GM04504 (cell line): ENCODE data around the gene DHRS9.
"Not testable (repeated sequence)": the region's sequence is repeated elsewhere in the genome, so short reads cannot be mapped to it uniquely, and the experiment has no call there.

Experiments
- DNase-seq: peaks from one replicate; pipeline ENCODE4 v3.0.0-alpha.2; 2012; ENCODE audit warnings: low read depth

The DHRS9 gene

DNA sequence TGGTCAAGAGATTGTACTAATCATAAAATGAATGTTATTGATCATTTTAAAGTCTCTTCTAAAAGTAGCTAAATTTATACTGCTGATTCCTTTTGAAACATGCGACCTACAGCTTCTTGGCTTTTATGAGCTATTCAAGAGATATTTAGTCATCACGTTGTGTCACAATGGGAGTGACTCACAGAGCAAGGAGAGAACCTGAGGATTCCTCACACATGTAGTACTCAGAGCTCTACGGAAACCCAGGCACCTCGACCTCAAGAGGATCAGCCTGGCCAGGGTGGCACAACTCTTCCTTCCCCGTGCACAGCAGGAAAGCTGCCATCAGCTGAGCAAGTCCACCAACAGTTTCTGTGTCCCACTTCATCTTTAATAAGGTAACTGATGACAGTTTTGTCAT lies at the start of gene DHRS9:
DHRS9 (plus strand) TSS at position 223 of the 400 bp plus-strand sequence. CDS start 12,019 bp downstream, outside the sequence.
- no peak for DNase-seq

DNA sequence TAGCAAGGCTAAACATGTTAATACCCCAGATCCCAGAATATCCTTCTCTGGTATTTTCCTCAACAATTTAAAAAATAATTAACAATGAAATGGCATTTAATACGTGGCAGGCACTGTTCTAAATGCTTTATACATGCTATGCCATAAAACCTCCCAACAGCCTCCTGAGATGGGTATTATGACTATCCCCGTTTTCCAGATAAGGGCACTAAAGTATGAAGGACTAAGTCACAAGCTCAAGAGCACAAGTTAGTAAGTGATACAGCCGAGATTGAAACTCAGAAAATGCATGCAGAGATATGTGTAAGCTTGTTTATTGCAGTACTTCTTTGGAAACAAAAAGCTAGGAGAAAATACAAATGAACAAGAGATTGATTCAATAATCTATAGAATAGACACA lies 46.2 kb upstream of the DHRS9 start:
- DNase-seq: no peak

DNA sequence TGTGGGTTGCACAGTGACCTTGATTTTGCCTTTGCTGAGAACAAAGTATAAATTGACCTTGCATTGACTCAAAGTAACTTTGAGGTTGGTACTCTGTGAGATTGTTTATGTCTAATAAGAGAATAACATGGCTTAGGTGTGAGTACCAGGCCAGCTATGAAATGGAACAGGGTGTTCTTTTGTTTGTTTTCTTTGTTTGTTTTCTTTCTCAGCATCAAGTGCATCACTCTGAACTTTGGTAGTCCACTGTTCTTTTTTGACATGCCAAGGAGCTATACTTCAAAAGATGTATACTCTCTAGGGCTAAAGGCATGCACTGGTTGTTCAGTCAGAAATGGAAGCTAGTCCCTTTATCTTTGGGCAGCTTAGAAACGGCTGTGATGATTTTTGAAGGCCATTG lies 43.3 kb upstream of the DHRS9 start:
- DNase-seq: no peak

DNA sequence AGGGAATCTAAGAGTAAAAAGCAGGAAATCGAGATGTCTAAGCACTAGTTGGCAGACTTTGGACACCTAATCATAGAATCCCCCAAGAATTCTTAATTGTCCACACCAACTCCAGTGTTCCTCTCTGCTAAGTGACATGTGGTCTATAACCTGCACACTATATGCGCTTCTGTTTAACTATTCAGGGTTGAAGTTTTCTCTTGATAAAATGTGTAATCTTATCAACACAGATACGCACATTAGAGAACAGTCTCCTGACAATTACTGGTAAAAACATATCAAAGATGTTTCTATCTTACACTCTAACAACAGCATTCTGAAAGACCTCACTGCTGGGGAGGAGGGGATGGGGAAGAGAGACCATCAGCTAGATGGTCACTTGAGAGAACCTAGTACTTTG lies 42.1 kb upstream of the DHRS9 start:
- DNase-seq: no peak

DNA sequence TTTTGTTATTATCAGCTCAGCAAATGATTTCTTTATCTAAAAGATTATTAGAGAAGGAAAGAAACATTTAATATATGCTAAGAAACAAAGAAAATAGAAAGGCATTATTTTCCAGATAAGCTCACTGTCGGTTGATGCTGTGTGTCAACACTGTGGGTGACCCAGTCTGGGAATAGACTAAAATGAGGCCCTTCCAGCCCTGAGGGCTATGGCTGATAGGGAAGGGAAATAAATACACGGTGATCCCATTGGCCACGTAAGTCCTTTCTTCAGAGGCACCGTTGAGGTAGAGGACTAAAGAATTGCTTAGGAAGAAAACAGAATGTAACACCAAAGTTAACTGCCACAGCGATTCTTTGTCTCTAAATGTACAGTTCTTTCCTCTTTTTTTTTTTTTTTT lies 40.0 kb upstream of the DHRS9 start:
- no peak for DNase-seq

DNA sequence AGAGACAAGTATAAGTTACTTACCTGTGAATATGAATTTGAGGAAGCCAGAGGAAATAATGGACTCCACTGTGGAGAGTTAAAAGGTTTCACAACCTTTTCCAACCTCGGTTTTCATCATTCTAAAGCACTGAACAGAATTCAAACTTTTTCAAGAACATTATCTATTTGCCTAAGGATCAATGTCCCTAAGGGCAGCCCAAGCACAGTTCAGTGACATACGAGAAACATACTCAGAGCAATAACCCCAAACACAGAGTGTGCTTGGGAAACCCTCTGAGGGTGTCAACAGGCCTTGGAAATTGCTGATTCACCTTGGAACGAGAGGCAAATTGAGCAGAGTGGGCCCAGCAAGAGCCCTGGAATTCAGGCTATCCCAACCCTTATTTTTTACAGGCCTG lies 38.2 kb upstream of the DHRS9 start, which contains the start of gene ABCB11:
ABCB11 (minus strand) TSS at position 123 of the 400 bp plus-strand sequence. CDS start 13,199 bp downstream, outside the sequence.
- DNase-seq: no peak

DNA sequence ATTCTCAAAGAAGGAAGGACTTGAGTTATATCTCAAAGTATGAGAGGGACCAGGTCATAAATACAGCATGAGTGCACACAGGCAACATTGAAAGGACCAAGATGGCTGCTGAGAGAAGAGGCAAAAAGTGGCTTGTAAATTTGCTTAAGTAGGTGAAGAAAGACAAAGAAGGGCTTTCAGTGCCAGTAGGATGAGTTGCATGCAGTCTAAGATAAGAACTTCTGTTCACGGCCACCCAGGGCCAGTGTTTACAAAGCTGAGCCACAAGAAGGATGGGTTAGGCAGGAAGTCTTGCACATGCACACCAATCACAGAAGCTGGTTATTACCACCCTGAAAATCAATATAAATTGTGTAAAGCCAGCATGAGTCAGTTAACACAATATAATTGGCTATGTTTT lies 35.1 kb upstream of the DHRS9 start:
- no peak for DNase-seq

DNA sequence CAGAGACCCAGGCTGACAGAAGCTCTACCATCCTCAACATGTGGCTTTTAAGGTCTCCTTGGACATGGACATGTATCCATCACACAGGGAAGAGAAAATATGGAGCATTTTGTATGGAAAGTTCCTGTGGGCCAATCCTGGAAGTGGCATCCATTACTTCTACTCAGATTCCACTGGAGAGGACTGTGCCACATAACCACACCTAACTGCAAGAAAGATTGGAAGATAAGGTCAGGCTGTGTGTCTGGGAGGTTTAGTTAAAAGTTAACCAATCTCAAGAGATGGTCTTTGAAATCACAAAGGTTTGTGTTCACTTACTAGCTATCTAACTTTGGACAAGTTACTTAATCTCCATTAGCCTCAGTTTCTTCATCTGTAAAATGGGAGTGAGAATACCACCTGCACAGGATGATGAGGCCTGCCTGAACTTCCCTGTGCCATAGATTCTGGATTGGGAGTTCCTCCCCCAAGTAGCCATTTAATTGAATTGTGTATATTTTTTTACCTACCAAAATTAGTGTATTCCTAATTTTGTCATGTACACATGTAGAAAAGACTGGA lies 34.3 kb upstream of the DHRS9 start:
- DNase-seq: no peak

DNA sequence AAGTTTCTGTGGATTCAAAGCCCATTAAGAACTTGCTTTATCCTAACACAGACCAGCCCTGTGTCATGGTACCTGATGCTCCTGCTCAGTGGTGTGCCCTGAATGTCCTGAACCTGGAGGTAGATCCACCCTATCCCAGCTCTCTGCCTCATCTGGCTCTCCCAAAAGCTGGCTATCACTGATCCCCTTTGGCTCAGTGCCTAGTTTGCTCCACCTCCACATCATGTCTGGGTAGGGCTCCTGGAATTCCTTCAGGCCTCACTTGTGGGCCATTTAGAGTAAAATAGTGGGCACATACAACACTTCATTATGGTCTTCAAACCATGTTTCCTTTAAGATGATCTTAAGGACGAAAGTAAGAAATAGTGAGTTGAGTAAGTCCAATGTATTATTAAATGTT lies 33.5 kb upstream of the DHRS9 start:
- DNase-seq: no peak

DNA sequence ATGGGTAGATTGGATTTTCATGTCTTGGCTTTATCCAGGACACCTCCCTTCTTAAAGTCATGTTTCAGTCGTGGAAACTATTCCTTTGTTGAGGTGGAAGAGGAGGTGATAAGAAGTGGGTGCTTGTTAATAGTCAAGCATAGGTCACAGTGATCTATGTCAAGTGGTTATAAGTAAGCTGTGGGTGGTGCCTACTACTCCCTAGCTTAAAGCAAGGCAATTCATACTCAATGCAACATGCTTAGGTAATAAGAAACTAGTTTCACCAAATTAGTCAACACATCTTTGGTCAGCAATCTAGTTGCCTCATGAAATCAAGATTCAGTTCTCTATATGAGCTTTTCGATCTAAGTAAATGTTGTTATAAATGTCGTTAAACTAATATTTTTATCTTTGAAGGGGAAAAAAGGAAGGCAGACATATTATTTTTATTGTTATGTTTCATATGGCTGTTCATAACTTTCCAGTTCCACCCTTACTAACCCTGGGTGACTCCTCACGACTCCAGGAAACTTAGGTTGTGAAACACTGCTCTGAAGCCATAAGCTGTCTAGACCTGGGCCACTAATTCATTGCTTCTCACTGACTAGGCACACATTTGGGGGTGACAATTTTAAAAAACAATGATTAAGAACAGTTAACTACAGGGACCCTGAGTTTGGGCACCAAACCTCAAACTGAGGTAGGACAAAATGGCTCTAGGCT lies 32.5 kb upstream of the DHRS9 start:
- DNase-seq: no peak

DNA sequence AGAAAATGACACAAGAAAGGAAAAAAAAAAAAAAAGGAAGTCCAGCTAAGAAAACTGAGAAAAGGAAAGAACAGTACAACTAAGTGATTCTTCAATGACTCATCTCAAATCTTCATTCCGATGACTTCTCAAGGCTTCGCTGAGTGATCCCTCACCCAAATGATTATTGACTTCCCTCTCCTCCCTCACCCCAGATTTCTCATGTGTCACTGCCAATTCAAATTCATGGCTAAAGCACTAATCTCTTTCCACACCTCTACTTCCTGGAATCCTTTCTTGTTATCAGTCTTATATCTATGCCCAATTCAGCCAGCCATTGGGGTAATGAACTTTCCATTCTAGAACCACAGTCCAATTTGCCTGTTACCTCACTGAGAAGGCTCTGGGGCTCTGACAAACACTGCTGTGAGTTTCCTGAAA lies 31.0 kb upstream of the DHRS9 start:
- DNase-seq: no peak

DNA sequence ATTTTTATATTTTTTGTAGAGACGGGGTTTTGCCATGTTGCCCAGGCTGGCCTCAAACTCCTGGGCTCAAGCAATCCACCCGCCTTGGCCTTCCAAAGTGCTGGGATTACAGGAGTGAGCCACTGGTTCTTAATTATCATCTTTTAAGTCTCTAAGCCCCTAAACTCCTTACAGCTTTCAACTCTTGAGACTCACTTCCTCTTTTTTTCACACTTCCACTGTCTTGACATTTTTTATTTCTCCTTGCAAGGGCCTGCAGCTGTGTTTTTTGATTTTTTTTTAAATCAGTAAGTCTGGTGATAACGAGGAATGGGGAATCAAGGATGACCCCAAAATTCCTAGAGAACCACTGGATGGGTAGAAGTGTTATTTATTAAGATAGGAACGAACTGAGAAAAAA lies 29.7 kb upstream of the DHRS9 start:
- DNase-seq: no peak

DNA sequence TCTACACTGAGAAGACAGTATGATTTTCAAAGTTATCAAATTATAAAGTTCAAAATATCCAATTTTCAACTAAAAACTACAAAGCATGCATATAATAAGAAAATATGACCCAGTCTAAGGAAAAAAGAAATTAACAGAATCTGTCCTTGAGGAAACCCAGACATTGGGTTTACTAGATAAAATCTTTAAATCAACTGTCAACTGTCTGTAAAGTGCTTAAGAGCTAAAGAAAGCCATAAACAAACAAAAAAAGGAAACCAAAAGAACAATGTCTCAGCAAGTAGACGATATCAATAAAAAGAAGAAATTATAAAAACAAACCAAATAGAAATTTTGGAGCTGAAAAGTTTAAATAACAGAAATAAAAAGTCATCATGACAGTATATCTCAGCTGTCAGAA lies 27.8 kb upstream of the DHRS9 start:
- no peak for DNase-seq

DNA sequence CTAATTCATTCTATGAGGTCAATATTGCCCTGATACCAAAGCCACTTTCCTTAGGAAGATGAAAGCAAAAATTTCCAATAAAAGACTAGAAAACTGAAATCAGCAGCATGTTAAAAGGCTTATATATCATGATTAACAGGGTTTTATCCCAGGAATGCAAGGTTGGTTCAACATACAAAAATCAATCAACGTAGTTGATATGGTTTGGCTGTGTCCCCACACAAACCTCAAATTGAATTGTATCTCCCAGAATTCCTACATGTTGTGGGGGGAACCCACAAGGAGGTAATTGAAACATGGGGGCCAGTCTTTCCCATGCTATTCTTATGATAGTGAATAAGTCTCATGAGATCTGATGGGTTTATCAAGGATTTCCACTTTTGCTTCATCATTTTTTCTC lies 26.5 kb upstream of the DHRS9 start:
- no peak for DNase-seq

DNA sequence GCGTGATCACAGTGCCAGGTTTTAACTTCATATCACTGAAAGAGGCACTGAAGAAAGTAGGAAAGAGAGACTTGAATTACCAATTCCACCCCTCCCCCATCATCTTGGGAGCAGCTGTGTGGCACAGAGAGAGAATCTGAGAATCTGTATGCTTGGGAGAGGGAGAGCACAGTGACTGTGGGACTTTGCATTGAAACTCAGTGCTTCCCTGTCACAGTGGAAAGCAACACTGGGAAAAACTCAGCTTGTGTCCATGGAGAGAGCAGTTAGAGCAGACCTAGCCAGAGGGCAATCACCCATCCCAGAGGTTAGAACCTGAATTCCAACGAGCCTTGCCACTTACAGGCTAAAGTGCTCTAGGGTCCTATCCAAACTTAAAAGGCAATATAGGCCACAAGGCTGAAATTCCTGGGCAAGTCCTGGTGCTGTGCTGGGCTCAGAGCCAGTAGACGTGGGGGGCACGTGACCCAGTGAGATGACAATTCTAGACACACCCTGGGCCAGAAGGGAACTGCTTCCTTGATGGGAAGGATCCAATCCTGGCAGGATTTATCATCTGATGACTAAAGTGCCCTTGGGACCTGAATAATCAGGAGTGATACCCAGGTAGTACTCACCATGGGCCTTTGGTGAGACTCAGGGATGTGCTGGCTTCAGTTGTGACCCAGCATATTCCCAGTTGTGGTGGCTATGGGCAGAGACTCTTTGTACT lies 22.8 kb upstream of the DHRS9 start:
- DNase-seq: no peak

DNA sequence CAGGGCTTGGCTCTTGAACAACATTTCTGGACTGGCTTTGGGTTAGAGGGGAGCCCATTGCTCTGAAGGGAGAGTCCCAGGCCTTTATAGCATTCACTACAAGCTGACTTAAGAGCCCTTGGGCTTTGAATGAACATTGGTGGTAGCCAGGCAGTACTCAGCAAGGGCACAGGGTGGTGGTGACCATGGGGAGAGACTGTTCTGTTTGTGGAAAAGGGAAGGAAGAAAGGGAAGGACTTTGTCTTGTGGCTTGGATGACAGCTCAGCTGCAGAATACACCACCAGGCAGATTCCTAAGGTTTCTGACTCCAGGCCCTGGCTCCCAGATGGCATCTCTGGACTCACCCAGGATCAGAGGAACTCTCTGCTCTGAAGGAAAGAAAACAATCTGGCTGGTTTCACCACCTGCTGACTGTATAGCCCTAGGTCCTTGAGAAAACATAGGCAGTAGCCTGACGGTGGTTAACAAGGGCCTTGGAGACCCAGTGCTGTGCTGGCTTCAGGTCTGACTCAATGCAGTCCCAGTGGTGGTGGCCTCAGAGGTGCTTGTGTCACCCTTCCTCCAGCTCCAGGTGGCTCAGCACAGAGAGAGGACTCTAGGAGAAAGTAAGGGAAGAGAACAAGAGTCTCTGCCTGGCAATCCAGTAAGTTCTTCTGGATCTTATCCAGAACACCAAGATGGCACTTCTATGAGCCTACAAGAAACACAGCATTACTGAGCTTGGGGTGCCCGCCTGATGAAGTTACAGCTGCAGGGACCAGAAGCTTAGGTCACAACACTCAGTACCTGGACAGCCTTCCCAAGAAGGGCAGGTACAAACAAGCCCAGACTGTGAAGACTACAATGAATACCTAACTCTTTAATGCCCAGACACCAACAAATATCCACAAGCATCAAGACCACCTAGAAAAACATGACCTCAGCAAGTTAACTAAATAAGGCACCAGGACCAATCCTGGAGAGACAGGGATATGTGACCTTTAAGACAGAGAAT lies 21.8 kb upstream of the DHRS9 start:
- DNase-seq: no peak

DNA sequence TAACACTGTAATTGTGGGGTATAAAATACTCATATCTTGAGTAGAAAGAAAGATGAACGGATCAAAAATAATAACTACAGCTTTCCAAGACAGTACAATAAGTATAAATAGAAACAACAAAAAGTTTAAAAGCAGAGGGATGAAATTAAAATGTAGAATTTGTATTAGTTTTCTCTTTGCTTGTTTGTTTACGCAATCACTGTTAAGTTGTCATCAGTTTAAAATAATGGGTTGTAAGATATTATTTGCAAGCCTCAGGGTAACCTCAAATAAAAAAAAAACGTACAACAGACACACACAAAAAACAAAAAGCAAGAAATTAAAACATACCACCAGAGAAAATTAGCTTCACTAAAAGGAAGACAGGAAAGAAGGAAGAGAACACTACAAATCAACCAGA lies 20.2 kb upstream of the DHRS9 start:
- no peak for DNase-seq

DNA sequence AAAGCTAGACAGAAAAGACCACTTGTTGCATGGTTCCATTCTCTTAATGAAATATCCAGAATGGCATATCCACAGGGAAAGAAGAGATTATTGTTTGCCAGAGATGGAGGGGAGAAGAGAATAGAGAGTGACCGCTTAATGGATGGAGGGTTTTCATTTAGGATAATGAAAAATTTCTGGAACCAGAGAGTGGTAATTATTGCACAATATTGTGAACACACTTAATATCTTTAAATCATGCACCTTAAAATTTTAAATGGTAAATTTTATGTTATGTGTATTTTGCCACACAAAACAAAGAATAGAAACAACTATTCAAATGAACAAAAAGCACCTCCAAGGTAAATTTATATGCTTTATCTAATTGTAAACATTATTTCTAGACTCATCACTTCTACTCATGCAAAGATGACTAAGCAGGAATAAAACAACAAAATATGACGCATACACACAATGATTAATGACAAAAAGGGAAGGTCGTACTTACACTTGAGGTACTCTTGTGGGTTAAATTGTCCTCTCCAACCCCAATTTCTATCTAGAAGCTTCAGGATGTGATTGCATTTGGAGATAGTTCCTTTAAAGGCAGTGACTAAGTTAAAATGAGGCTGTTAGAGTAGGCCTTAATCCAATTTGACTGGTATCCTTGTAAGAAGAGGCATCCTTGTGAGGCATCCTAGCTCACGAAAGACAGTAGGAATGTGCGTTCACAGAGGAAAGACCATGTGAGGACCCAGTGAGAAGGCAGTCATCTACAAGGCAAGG lies 18.7 kb upstream of the DHRS9 start:
- DNase-seq: no peak

DNA sequence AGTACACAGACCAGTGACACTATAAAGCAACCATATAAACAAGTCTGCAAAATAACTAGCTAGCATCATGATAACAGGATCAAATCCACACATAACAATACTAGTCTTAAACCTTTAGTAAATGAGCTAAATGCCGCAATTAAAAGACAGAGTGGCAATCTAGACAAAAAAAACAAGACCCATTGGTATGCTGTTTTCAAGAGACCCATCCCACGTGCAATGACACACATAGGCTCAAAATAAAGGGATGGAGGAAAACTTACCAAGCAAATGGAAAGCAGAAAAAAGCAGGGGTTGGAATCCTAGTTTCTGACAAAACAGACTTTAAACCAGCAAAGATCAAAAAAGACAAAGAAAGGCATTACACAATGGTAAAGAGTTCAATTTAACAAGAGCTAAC lies 14.8 kb upstream of the DHRS9 start:
- DNase-seq: not testable (repeated sequence)

DNA sequence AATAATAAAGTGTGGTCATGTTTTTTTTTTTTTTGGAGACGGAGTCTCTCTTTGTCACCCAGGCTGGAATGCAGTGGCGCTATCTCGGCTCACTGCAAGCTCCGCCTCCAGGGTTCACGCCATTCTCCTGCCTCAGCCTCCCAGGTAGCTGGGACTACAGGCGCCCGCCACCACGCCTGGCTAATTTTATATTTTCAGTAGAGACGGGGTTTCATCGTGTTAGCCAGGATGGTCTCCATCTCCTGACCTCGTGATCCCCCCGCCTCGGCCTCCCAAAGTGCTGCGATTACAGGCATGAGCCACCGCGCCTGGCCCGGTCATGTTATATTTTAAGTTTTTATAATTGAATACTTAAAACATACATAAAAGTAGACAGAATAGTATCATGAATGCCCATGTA lies 5.2 kb upstream of the DHRS9 start:
- not testable (repeated sequence) for DNase-seq

DNA sequence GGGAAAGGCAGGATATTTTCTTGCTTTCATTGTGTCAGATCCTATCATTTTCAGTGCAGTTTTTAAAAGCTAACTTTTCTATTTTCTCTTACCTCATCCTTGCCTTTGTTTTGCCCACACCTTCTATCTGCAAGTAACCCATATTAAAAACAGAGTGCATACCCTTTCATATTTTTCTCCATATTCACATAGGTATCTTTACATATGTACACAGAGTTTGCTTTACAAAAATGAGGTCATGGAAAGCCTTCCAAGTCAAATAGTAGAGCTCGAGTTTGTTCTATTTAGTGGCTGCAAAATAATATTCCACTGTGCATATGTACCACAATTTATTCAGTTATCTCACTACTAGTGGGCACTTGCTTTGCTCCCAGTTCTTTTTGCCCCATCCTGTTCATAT lies 3.9 kb upstream of the DHRS9 start:
- DNase-seq: no peak
